ENCODE data around the gene LAMTOR2.

- no peak for TF ChIP-seq CTCF (IDR thresholded peaks at IDR 0.05; ENCODE audit: insufficient read depth, low read depth, low read length)
- no peak for TF ChIP-seq EZH2 (IDR thresholded peaks at IDR 0.05; ENCODE audit: insufficient read depth, low read length)
These were observed 49.7 kb downstream of the LAMTOR2 start for GRCh38 chr1:156104065-156104810.
